AML-193 (cell line): ENCODE measurements around the gene PTGER4.
"Not testable (repeated sequence)": the region's sequence is repeated elsewhere in the genome, so short reads cannot be mapped to it uniquely, and the experiment has no call there.

ENCODE experiments used
- DNase-seq, 2 experiments: peaks; one replicate each; lab custom pipeline; 2025; lab: John Stamatoyannopoulos, UW

PTGER4 gene

GRCh38 chr5:40679913-40680681 lies at the start of gene PTGER4:
PTGER4 (plus strand) TSS chr5:40679915; CDS start chr5:40680994, 1,079 bp downstream.
- DNase-seq: no peak

- DNase-seq: peak; percentile 27 to 31
Observed at GRCh38 chr5:40630126-40630525, 49.6 kb upstream of the PTGER4 start.

- DNase-seq: no peak
Observed at GRCh38 chr5:40631236-40631635, 48.5 kb upstream of the PTGER4 start.

- no peak for DNase-seq
Observed at GRCh38 chr5:40634154-40634553, 45.6 kb upstream of the PTGER4 start.

- no peak for DNase-seq
Observed at GRCh38 chr5:40634593-40634992, 45.1 kb upstream of the PTGER4 start.

GRCh38 chr5:40639531-40639930 lies 40.2 kb upstream of the PTGER4 start:
- DNase-seq: not testable (repeated sequence)

- DNase-seq: no peak
Observed at GRCh38 chr5:40646266-40646665, 33.4 kb upstream of the PTGER4 start.

GRCh38 chr5:40648150-40648549 lies 31.6 kb upstream of the PTGER4 start:
- DNase-seq: no peak

GRCh38 chr5:40649463-40650030 lies 30.2 kb upstream of the PTGER4 start:
- DNase-seq: no peak

- no peak for DNase-seq
Observed at GRCh38 chr5:40651201-40651600, 28.5 kb upstream of the PTGER4 start.

GRCh38 chr5:40652441-40653220 lies 27.1 kb upstream of the PTGER4 start:
- no peak for DNase-seq

- DNase-seq: no peak
Observed at GRCh38 chr5:40653221-40654022, 26.3 kb upstream of the PTGER4 start.

- DNase-seq: no peak
Observed at GRCh38 chr5:40654377-40654991, 25.2 kb upstream of the PTGER4 start.

GRCh38 chr5:40655138-40655537 lies 24.6 kb upstream of the PTGER4 start:
- peak in 1 of 2 experiments; percentile 11 for DNase-seq

GRCh38 chr5:40656091-40656490 lies 23.6 kb upstream of the PTGER4 start:
- not testable (repeated sequence) for DNase-seq

- DNase-seq: no peak
Observed at GRCh38 chr5:40656766-40657165, 22.9 kb upstream of the PTGER4 start.

GRCh38 chr5:40660751-40661150 lies 19.0 kb upstream of the PTGER4 start:
- no peak for DNase-seq

GRCh38 chr5:40665635-40666298 lies 13.9 kb upstream of the PTGER4 start:
- no peak for DNase-seq

- no peak for DNase-seq
Observed at GRCh38 chr5:40666657-40667056, 13.1 kb upstream of the PTGER4 start.

GRCh38 chr5:40667161-40667663 lies 12.5 kb upstream of the PTGER4 start:
- no peak for DNase-seq
